Activated T-helper 1 cell treated with Interleukin-2 at 50 U/mL for 16 hours (primary cell): ENCODE data around the gene THOC2.
"Not testable (repeated sequence)": the region's sequence is repeated elsewhere in the genome, so short reads cannot be mapped to it uniquely, and the experiment has no call there.

Experiments
- DNase-seq: peaks from one replicate; pipeline ENCODE4 v3.0.0-alpha.2; 2020; ENCODE audit warnings: low read depth

THOC2 gene

GRCh38 chrX:123664467-123665167 is 68.2 kb downstream of the THOC2 start:
- not testable (repeated sequence) for DNase-seq

- not testable (repeated sequence) for DNase-seq
These were observed 69.1 kb downstream of the THOC2 start for GRCh38 chrX:123663720-123664119.

- not testable (repeated sequence) for DNase-seq
These were observed 76.3 kb downstream of the THOC2 start for GRCh38 chrX:123656507-123656906.

GRCh38 chrX:123648811-123649181 is 84.1 kb downstream of the THOC2 start:
- DNase-seq, result not testable (repeated sequence)

- DNase-seq, result no peak
These were observed 84.6 kb downstream of the THOC2 start for GRCh38 chrX:123648028-123648810.

GRCh38 chrX:123647244-123647643 is 85.6 kb downstream of the THOC2 start:
- DNase-seq, result no peak

- no peak for DNase-seq
These were observed 103.3 kb downstream of the THOC2 start for GRCh38 chrX:123629502-123629901.

- DNase-seq, result no peak
These were observed 105.9 kb downstream of the THOC2 start for GRCh38 chrX:123626962-123627361.

- DNase-seq, result no peak
These were observed 106.9 kb downstream of the THOC2 start for GRCh38 chrX:123625952-123626351.

- no peak for DNase-seq
These were observed 107.4 kb downstream of the THOC2 start for GRCh38 chrX:123625477-123625876.

- DNase-seq, result no peak
These were observed 115.8 kb downstream of the THOC2 start for GRCh38 chrX:123617007-123617406.

- no peak for DNase-seq
These were observed 121.9 kb downstream of the THOC2 start for GRCh38 chrX:123610915-123611314.

GRCh38 chrX:123607806-123608205 is 125.0 kb downstream of the THOC2 start:
- DNase-seq, result no peak

- no peak for DNase-seq
These were observed 125.6 kb downstream of the THOC2 start for GRCh38 chrX:123607270-123607669.

GRCh38 chrX:123603491-123603890 is 129.4 kb downstream of the THOC2 start:
- no peak for DNase-seq

- DNase-seq, result no peak
These were observed 131.4 kb downstream of the THOC2 start for GRCh38 chrX:123601437-123601836.

- DNase-seq, result no peak
These were observed 132.7 kb downstream of the THOC2 start for GRCh38 chrX:123600181-123600580.

- no peak for DNase-seq
These were observed 141.9 kb downstream of the THOC2 start for GRCh38 chrX:123590842-123591486.

- DNase-seq, result no peak
These were observed 144.1 kb downstream of the THOC2 start for GRCh38 chrX:123588723-123589122.

- no peak for DNase-seq
These were observed 151.3 kb downstream of the THOC2 start for GRCh38 chrX:123581586-123581985.

- no peak for DNase-seq
These were observed 152.1 kb downstream of the THOC2 start for GRCh38 chrX:123580792-123581191.

- not testable (repeated sequence) for DNase-seq
These were observed 158.8 kb downstream of the THOC2 start for GRCh38 chrX:123574027-123574426.

- DNase-seq, result no peak
These were observed 162.8 kb downstream of the THOC2 start for GRCh38 chrX:123570011-123570590.
